ENCODE measurements around the gene B3GNT3. TPM values are rescaled to one million over a fixed set of nuclear protein-coding genes. Genes with fewer than 3 reads are reported as not detected.

B3GNT3 gene
- total and polyA plus RNA-seq, 2 of the 13 experiments (the other 11 are each of a cell fraction or from before 2014, with no cell fraction given), result 0.86 to 4.0 TPM

GRCh38 chr19:17847538-17848366 lies 52.8 kb downstream of the B3GNT3 start, which contains the start of gene JAK3 (continued):
- TF ChIP-seq ESRRA (CRISPR knock-in tag; IDR thresholded peaks at IDR 0.05; ENCODE audit: low read depth) (no peak), ZNF878 (CRISPR knock-in tag; IDR thresholded peaks at IDR 0.05) (no peak), PAX8 (CRISPR knock-in tag; IDR thresholded peaks at IDR 0.05; ENCODE audit: borderline replicate concordance) (no peak), HHEX (CRISPR knock-in tag; IDR thresholded peaks at IDR 0.05) (no peak), ZNF160 (CRISPR knock-in tag; IDR thresholded peaks at IDR 0.05) (no peak), ZNF75D (CRISPR knock-in tag; IDR thresholded peaks at IDR 0.05; ENCODE audit: borderline replicate concordance) (no peak), ZNF136 (CRISPR knock-in tag; IDR thresholded peaks at IDR 0.05; ENCODE audit: low read depth) (no peak), ZNF790 (CRISPR knock-in tag; IDR thresholded peaks at IDR 0.05; ENCODE audit: borderline replicate concordance) (no peak), ZNF230 (CRISPR knock-in tag; IDR thresholded peaks at IDR 0.05) (no peak), ZFP91 (CRISPR knock-in tag; IDR thresholded peaks at IDR 0.05; ENCODE audit: borderline replicate concordance) (no peak), RCOR2 (CRISPR knock-in tag; IDR thresholded peaks at IDR 0.05) (no peak), ZNF460 (CRISPR knock-in tag; IDR thresholded peaks at IDR 0.05; ENCODE audit: borderline replicate concordance) (no peak), ZNF660 (CRISPR knock-in tag; IDR thresholded peaks at IDR 0.05; ENCODE audit: borderline replicate concordance, low read depth) (no peak), THAP11 (CRISPR knock-in tag; IDR thresholded peaks at IDR 0.05) (peak; percentile 72; the same call in 1 of the 2 replicates), ZNF589 (CRISPR knock-in tag; conservative IDR thresholded peaks at IDR 0.05) (no peak), MXD3 (CRISPR knock-in tag; IDR thresholded peaks at IDR 0.05) (no peak), NR1H2 (CRISPR knock-in tag; IDR thresholded peaks at IDR 0.05; ENCODE audit: borderline replicate concordance, low read depth) (no peak; the same call in 1 of the 2 replicates), HNRNPUL1 (IDR thresholded peaks at IDR 0.05; ENCODE audit: low read depth, low read length) (no peak), ZNF709 (CRISPR knock-in tag; IDR thresholded peaks at IDR 0.05) (no peak), RAD21 (CRISPR knock-in tag; IDR thresholded peaks at IDR 0.05) (no peak), ZNF121 (CRISPR knock-in tag; IDR thresholded peaks at IDR 0.05) (no peak), ZNF672 (CRISPR knock-in tag; IDR thresholded peaks at IDR 0.05) (no peak), NCOA1 (CRISPR knock-in tag; IDR thresholded peaks at IDR 0.05) (no peak), ZNF501 (CRISPR knock-in tag; IDR thresholded peaks at IDR 0.05) (peak; percentile 53; the same call in 1 of the 2 replicates)
- TF ChIP-seq, protein P1, sequence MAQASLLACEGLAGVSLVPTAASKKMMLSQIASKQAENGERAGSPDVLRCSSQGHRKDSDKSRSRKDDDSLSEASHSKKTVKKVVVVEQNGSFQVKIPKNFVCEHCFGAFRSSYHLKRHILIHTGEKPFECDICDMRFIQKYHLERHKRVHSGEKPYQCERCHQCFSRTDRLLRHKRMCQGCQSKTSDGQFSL (CRISPR knock-in tag; IDR thresholded peaks at IDR 0.05), result no peak
- TF ChIP-seq, protein P2, sequence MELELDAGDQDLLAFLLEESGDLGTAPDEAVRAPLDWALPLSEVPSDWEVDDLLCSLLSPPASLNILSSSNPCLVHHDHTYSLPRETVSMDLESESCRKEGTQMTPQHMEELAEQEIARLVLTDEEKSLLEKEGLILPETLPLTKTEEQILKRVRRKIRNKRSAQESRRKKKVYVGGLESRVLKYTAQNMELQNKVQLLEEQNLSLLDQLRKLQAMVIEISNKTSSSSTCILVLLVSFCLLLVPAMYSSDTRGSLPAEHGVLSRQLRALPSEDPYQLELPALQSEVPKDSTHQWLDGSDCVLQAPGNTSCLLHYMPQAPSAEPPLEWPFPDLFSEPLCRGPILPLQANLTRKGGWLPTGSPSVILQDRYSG (CRISPR knock-in tag; IDR thresholded peaks at IDR 0.05), result no peak
- TF ChIP-seq, protein P3, sequence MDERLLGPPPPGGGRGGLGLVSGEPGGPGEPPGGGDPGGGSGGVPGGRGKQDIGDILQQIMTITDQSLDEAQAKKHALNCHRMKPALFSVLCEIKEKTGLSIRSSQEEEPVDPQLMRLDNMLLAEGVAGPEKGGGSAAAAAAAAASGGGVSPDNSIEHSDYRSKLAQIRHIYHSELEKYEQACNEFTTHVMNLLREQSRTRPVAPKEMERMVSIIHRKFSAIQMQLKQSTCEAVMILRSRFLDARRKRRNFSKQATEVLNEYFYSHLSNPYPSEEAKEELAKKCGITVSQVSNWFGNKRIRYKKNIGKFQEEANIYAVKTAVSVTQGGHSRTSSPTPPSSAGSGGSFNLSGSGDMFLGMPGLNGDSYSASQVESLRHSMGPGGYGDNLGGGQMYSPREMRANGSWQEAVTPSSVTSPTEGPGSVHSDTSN (CRISPR knock-in tag; IDR thresholded peaks at IDR 0.05), result no peak

Data from HepG2 (cell line).